HG03520 (cell line): ENCODE data around the gene ZNF610.

Experiments used
- ATAC-seq: cut with Tn5 transposase; IDR thresholded peaks from one replicate; pipeline ENCODE4 v1.9.1; 2021; ENCODE audit warnings: mild to moderate bottlenecking, moderate library complexity; ENCODE audit not compliant: unreplicated experiment

The ZNF610 gene

GRCh38 chr19:52397310-52398080 is 61.5 kb downstream of the ZNF610 start, which contains the start of gene ZNF528:
Gene ZNF528 (plus strand): TSS chr19:52397849. CDS start chr19:52402014, 4,165 bp downstream.
- ATAC-seq = no peak

GRCh38 chr19:52398081-52398441 is 62.0 kb downstream of the ZNF610 start:
- ATAC-seq = no peak

- no peak for ATAC-seq
Measured at GRCh38 chr19:52410276-52410675, 74.2 kb downstream of the ZNF610 start.

GRCh38 chr19:52415711-52416110 is 79.7 kb downstream of the ZNF610 start:
- ATAC-seq = no peak
